Colon (tissue), 2 donors: ENCODE results near the gene TSHZ3.

Experiments used
- FAIRE-seq: peaks from 2 replicates; lab custom pipeline; 2012; peaks lifted over from hg19 to GRCh38; lab: Jason Lieb, UNC
- donor health status: control.
- donor health status: control.

The TSHZ3 gene

GRCh38 chr19:31262725-31263191 is 86.5 kb downstream of the TSHZ3 start:
- FAIRE-seq, result no peak

- FAIRE-seq, result no peak
Observed at GRCh38 chr19:31261603-31262212, 87.5 kb downstream of the TSHZ3 start.

DNA sequence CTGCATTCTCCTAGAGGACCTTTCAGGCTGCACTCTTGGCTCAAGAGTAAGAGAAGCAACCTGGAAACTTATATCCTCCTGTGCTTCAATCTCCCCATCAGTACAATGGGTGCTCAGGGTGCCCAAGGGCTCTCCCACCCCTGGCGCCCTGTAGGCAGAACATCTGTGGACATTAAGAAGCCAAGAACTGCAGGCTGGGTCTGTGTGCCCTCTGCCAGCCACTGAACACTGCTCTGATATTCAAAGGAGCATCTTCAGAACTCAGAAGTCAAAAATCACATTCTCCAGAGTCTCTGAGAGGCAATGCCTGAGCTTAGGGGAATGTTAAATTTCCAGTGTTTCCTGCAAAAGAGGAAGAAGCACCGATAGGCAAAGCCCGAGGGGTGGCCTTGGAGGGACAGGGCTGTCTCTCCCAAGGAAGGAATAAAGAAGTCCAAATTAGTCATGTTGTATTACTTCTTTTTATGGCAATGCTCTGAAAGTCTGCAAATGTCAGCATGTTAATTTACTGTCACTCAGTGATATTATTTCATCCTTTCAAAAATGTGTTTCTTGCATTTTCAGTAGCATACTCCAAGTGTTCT is 88.1 kb downstream of the TSHZ3 start:
- FAIRE-seq, result no peak

- FAIRE-seq, result no peak
Observed at GRCh38 chr19:31260171-31260933, 88.9 kb downstream of the TSHZ3 start.

GRCh38 chr19:31258211-31259052 is 90.8 kb downstream of the TSHZ3 start:
- FAIRE-seq, result no peak

DNA sequence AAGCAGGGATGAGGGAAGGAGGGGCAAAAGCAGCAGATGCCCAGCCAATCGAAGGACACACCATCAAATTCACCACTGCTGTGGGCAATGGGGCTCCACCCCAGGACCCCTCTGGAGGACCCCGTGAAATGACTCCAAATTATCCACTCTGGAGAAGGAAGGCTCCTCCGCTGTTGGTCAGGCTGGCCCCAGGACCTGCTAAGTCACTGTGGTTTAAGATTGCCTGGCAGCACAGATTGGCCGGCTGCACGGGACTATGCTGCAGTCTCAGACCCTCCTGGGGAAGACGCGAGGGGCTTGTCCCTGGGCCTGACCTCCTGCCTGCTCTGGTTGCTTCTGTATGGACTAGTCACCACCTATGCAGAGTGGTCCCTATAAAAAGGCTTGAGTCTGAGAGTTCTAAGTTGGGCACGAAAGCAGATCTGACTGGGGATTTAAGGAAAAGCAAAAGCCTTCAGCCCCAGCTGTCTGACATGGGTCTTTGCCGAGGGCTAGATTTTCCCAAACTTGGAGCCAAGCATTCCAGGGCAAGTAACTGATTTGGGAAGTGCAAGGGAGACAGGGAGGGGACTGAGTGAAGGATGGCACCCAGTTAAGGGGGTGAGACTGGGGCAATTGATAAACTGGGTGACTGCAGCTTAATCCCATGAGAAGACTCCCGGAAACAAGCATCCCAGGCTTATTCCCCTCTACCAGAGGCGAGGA is 91.7 kb downstream of the TSHZ3 start:
- no peak for FAIRE-seq

GRCh38 chr19:31257025-31257424 is 92.2 kb downstream of the TSHZ3 start:
- FAIRE-seq, result no peak

DNA sequence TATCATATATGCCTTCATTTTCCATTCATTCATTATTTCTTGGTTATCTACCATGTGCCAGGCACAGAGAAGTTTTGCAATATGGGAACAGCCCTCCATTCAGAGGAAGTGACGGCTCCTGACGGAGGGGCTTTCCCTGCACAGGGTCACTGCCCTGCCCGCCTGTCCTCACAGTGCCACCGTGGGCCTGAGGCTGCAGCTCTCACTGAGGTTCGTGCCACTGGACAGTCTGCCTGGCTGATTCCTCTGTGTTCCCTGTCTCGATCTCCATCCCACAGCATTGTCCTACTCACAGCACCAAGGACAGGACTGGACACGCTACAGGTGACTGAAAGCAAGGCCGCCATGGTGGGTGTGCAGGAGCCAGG is 92.7 kb downstream of the TSHZ3 start:
- no peak for FAIRE-seq

DNA sequence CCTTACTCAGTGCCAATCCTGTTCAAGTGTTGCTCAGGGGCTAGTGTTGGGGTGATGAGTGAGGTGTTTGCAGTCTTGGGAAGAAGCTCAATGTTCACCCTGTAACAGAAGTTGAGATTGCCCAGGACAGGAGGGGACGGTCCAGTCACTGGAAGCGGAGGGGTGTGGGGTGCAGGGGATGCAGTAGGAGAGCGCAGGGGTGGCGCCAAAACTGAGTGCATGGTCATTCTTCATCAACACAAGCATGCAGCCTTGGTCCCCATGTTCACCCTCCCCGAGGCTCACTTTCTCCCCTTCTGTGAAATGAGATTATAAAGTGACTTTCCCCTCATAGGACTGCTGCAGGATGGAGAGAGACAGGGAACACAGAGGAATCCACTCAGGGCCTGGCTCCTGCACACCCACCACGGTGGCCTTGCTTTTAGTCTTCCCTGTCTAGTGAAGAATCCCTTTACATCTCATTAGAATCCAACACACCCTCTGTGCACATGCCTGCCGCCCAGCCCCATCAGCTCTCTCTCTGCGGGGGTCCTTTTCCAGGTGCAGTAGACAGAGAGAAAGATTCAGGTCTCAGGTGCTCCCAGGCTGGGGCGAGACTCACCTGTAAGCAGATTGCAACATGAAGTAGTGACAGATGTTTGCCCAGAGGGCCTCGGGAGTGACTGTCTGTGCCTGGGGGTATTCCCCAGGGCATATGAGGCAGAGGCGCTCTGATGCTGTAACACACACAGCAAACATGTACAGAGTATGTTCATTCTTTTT is 93.2 kb downstream of the TSHZ3 start:
- FAIRE-seq, result no peak

GRCh38 chr19:31255174-31255799 is 93.9 kb downstream of the TSHZ3 start:
- FAIRE-seq, result no peak

- no peak for FAIRE-seq
Observed at GRCh38 chr19:31254611-31255010, 94.6 kb downstream of the TSHZ3 start.

DNA sequence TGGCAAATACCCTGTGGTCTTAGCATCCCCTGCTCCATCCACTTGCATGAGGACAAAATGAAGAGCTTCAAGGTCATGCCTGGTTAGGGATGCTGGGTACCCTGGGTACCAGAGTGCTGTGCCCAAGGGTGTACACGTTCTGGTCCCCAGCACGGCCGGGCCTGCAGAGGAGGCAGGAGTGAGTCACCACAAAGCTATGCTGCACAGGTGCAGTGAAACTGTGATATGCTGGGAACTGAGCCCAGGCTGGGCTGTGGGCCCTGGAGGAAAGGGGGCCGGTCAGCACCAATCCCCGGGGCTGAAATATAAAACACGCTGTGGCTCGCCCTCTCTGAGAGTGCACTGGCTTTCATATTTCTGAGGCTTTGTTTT is 95.1 kb downstream of the TSHZ3 start:
- FAIRE-seq, result no peak

GRCh38 chr19:31253526-31254179 is 95.6 kb downstream of the TSHZ3 start:
- no peak for FAIRE-seq

GRCh38 chr19:31252441-31252840 is 96.8 kb downstream of the TSHZ3 start:
- FAIRE-seq, result no peak

DNA sequence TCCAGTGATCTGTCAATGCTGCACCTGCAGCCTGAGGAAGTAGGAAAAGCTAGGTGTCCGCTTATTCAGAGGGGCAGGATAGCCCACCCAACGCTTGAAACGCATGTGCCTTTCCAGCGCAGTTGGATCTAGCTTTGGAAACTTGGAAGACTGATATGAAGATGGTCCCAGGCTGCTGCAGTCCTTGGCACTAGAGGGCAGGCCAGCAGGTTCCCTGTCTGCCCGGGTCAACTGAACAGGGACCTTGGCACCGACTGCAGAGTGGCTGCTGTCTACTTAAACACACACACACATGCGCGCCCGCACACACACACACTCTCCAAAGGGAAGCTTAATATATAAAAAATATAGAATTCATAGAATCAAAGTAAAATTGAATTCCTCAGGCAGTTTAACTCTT is 100.0 kb downstream of the TSHZ3 start:
- FAIRE-seq, result no peak

DNA sequence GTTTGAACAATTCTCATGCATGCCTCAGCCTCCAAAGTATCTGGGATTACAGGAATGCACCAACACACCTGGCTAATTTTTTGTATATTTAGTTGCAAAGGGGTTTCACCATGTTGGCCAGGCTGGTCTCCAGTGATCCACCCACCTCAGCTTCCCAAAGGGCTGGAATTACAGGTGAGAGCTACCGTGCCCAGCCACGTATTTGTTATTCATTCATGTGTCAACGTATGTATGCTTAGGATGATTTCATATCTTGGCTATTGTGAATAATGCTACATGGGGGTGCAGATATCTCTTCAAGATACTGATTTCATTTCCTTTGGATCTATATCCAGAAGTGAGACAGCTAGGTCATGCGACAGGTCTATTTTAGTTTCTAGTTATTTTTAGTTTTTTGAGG is 113.4 kb downstream of the TSHZ3 start:
- no peak for FAIRE-seq

- FAIRE-seq, result no peak
Observed at GRCh38 chr19:31233295-31233800, 115.9 kb downstream of the TSHZ3 start.

GRCh38 chr19:31232871-31233270 is 116.4 kb downstream of the TSHZ3 start:
- FAIRE-seq, result no peak

DNA sequence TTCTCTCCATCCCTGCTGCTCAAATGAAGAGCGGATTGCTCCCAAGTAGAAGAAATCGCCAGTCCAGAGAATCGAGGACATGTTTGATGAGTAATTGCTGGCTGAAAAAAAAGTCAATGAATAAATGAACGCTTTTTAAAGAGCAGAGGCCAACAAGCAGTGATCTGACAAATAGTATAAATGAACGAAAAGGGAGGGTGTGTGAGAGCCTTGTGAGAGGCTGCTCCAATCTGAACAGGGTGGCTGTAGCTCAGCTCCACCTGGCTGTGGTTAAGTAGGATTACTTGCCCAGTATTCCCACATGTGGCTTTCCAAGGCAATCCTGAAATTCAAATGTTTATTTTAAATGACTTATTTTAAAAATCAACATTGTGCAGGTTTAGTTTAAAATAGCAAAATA is 117.1 kb downstream of the TSHZ3 start:
- no peak for FAIRE-seq

DNA sequence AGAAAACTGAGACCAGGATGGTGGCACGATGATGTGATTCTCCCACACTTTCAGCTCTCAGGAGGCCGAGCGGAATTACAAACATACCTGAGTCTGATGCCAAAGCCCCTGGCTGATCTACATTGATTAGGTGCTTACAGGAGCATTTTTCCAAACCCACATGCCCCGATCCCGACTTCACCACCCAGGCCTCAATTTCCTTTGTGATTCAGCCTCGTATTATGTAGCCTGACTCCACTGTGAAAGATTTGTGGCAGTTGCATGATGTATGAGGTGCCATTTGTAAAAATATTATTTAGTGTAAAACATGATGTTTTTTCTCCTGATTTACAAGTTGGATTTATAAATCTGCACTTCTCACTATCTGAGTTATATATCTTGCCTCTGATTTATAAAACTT is 118.0 kb downstream of the TSHZ3 start:
- FAIRE-seq, result no peak
